OCI-LY7 (cell line): ENCODE results near the gene CMIP.

Experiments
- CTCF ChIP-seq: fragments of 200-600 bp; sonication (generic); conservative IDR thresholded peaks from 2 replicates; pipeline ENCODE4 v1.5.1; 2014; ENCODE audit warnings: mild to moderate bottlenecking, antibody characterized with exemption, low read length, moderate library complexity, mixed read lengths
- EZH2phosphoT487 ChIP-seq: fragments of 200-600 bp; sonication (generic); IDR thresholded peaks from 2 replicates; pipeline ENCODE4 v1.6.1; 2018; ENCODE audit warnings: low read depth, borderline replicate concordance, mild to moderate bottlenecking, mixed run types, antibody characterized with exemption, low read length, moderate library complexity, mixed read lengths

GRCh38 chr16:81701296-81701970, 256.8 kb downstream of the CMIP start:
- TF ChIP-seq CTCF = no peak
- no peak for TF ChIP-seq EZH2phosphoT487
